HG03060 (cell line): ENCODE results near the gene SCNN1G.

ENCODE experiments used
- ATAC-seq: cut with Tn5 transposase; IDR thresholded peaks from one replicate; pipeline ENCODE4 v1.9.1; 2021; ENCODE audit warnings: low read depth, moderate number of reproducible peaks; ENCODE audit not compliant: unreplicated experiment

SCNN1G gene

GRCh38 chr16:23195366-23195978, 12.9 kb downstream of the SCNN1G start:
- ATAC-seq: no peak

- ATAC-seq: no peak
Observed at GRCh38 chr16:23196539-23196938, 14.0 kb downstream of the SCNN1G start.

GRCh38 chr16:23202166-23202565, 19.6 kb downstream of the SCNN1G start:
- ATAC-seq: no peak

GRCh38 chr16:23206986-23207385, 24.4 kb downstream of the SCNN1G start:
- ATAC-seq: no peak

GRCh38 chr16:23207485-23207884, 24.9 kb downstream of the SCNN1G start:
- no peak for ATAC-seq

- no peak for ATAC-seq
Observed at GRCh38 chr16:23209606-23210005, 27.1 kb downstream of the SCNN1G start.

- ATAC-seq: no peak
Observed at GRCh38 chr16:23213831-23214230, 31.3 kb downstream of the SCNN1G start.

- no peak for ATAC-seq
Observed at GRCh38 chr16:23214796-23215195, 32.3 kb downstream of the SCNN1G start.

- no peak for ATAC-seq
Observed at GRCh38 chr16:23215435-23215834, 32.9 kb downstream of the SCNN1G start.

GRCh38 chr16:23216658-23217246, 34.2 kb downstream of the SCNN1G start:
- ATAC-seq: no peak

- ATAC-seq: no peak
Observed at GRCh38 chr16:23217646-23218045, 35.1 kb downstream of the SCNN1G start.

- no peak for ATAC-seq
Observed at GRCh38 chr16:23222929-23223328, 40.4 kb downstream of the SCNN1G start.

- no peak for ATAC-seq
Observed at GRCh38 chr16:23223368-23223767, 40.8 kb downstream of the SCNN1G start.

- ATAC-seq: no peak
Observed at GRCh38 chr16:23225109-23225508, 42.6 kb downstream of the SCNN1G start.

GRCh38 chr16:23225634-23226033, 43.1 kb downstream of the SCNN1G start:
- ATAC-seq: no peak

GRCh38 chr16:23227529-23227928, 45.0 kb downstream of the SCNN1G start:
- ATAC-seq: no peak

GRCh38 chr16:23229714-23230113, 47.2 kb downstream of the SCNN1G start:
- ATAC-seq: no peak

GRCh38 chr16:23232806-23233205, 50.3 kb downstream of the SCNN1G start:
- no peak for ATAC-seq

GRCh38 chr16:23235176-23235575, 52.6 kb downstream of the SCNN1G start:
- ATAC-seq: no peak

- ATAC-seq: no peak
Observed at GRCh38 chr16:23236983-23237382, 54.4 kb downstream of the SCNN1G start.

GRCh38 chr16:23240994-23241393, 58.4 kb downstream of the SCNN1G start:
- no peak for ATAC-seq

- ATAC-seq: no peak
Observed at GRCh38 chr16:23244122-23244521, 61.6 kb downstream of the SCNN1G start.

- no peak for ATAC-seq
Observed at GRCh38 chr16:23245268-23245667, 62.7 kb downstream of the SCNN1G start.
